AG09319 (cell line): ENCODE data around the gene CDKAL1.

Experiments used
- DNase-seq: peaks from one replicate; pipeline ENCODE4 v3.0.0-alpha.2; 2010; ENCODE audit warnings: low read depth; ENCODE audit errors: extremely low read depth
- CTCF ChIP-seq: IDR thresholded peaks from 2 replicates; pipeline ENCODE4 v1.5.1; 2011; ENCODE audit warnings: low read depth, mild to moderate bottlenecking, inconsistent platforms, low read length, moderate library complexity

The CDKAL1 gene

DNA sequence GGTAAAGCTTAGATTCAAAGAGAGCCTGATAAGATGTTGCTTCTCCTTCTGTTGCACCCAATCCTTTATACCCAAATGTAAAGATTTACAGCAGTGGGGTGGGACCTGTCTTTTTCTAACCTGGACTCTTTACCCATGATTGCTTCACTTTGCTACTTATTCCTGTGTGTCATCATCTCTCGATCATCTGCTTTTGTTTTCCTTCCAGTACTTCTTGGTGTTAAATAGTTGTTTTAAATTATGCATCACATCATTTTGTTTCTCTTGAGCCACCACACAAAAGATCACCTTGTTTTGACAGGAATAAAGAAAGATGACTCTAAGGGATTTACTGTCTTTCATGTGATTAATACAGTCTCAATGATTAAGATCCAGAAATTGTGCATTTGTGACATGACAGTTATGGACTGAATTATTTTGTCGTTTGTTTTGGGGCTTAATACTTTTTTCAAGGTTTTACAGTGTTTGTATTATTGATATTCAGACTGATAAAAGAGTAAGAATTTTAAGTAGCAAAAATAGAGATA lies 123.1 kb downstream of the CDKAL1 start:
- TF ChIP-seq CTCF: no peak
- DNase-seq: no peak

GRCh38 chr6:20658053-20658452 lies 123.8 kb downstream of the CDKAL1 start:
- TF ChIP-seq CTCF: no peak
- DNase-seq: no peak

GRCh38 chr6:20658516-20658915 lies 124.3 kb downstream of the CDKAL1 start:
- no peak for TF ChIP-seq CTCF
- DNase-seq: no peak

DNA sequence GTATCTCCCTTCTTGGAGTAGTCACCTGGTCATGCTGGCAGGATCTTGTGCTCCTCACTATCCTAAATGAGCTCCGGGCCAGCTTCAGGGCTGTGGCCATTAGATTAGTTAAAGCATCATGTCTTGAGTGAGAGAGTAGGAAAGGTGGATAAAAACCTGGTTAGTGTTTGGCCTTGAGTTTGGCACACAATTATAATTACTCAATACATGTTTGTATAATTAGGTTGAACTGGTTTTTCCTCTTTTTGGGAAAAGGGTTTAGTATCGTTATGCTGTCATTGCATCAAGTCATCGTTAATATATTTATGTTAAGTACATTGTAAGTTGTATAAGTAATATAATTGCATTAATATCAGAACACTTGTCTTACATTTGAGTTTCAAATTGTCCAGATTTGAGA lies 126.3 kb downstream of the CDKAL1 start:
- no peak for DNase-seq
- TF ChIP-seq CTCF: no peak

GRCh38 chr6:20661721-20662120 lies 127.5 kb downstream of the CDKAL1 start:
- no peak for TF ChIP-seq CTCF
- no peak for DNase-seq

- no peak for DNase-seq
- TF ChIP-seq CTCF: no peak
Observed at GRCh38 chr6:20664250-20664649, 130.0 kb downstream of the CDKAL1 start.

DNA sequence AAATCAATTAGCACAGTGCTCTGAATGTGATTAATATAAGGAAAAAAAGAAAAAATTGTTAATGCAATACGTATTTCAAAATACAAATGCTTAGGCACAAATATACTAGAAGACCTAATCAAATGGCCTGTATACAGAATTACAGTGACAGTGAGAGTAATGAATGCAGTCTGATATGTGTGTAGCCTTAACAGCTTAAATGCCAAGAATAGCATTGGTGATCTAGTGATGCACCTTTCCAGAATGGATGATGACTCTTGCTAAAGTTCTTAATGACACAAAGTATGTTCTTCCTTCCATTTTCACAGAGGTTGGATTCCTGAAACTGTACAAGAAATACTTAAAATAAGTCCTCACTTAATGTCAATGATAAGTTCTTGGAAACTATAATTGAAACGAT lies 131.0 kb downstream of the CDKAL1 start:
- DNase-seq: no peak
- TF ChIP-seq CTCF: no peak
